ENCODE measurements around the gene PAPSS2. TPM values are rescaled to one million over a fixed set of nuclear protein-coding genes. Genes with fewer than 3 reads are reported as not detected.

PAPSS2 gene
- total and polyA plus RNA-seq, 12 donors: 55.0 to 775 (median 243) TPM

DNA sequence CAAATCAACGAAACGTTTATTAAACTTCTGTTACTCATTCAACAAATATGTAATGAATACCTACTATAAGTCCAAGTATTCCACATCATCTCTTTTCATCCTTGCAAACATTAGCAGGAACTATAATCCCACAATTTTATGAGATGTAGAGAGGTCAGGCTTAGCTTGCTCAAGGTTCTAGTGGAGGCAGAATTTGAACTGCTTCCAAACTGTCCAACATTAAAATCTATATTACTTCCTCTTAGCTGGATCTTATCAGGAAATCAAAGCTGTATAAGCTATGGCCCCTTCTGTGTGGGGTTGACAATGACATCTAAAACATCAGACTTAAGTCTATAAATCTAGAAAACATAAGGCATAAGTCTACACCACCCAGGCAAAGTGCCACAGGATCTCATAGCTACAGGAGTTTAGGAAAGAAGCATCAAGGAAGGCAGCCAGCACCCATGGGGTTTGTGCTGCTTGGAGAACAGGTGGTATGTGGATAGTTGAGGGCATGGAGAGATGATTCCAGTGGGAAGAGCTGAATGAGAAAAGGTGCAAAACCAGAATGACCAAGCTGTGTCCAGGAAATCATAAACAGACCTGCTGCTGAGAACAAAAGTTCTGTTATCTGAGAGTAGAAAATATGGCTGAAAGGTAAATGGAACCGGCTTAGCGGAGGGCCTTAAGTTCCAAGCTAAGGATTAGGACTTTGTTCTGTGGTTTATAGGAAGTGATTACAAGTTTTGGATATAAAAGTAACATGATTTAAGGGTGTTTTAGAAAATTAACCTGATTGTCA is 34.5 kb downstream of the PAPSS2 start:
- H3K4me3 ChIP-seq: no peak overlapping the region
- no peak overlapping the region for H3K27ac ChIP-seq
- DNase-seq: no peak
- WGBS, 4 donors: 86 to 94% (median 90%) methylated on average over 4 of the region's 4 CpGs
- no peaks in the 10 kb centered on the region for H3K27me3 ChIP-seq
- H3K9me3 ChIP-seq (replicated peaks in 1 of 3): no peaks in the 10 kb centered on the region
- no peak for TF ChIP-seq POLR2A (IDR thresholded peaks at IDR 0.05)
- TF ChIP-seq, protein P1, sequence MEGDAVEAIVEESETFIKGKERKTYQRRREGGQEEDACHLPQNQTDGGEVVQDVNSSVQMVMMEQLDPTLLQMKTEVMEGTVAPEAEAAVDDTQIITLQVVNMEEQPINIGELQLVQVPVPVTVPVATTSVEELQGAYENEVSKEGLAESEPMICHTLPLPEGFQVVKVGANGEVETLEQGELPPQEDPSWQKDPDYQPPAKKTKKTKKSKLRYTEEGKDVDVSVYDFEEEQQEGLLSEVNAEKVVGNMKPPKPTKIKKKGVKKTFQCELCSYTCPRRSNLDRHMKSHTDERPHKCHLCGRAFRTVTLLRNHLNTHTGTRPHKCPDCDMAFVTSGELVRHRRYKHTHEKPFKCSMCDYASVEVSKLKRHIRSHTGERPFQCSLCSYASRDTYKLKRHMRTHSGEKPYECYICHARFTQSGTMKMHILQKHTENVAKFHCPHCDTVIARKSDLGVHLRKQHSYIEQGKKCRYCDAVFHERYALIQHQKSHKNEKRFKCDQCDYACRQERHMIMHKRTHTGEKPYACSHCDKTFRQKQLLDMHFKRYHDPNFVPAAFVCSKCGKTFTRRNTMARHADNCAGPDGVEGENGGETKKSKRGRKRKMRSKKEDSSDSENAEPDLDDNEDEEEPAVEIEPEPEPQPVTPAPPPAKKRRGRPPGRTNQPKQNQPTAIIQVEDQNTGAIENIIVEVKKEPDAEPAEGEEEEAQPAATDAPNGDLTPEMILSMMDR (IDR thresholded peaks at IDR 0.05): no peak
- H3K36me3 ChIP-seq (replicated peaks in 1 of 2): no peaks in the 10 kb centered on the region
- intact Hi-C loops (cut with DNase I): no loop called here
- peaks cover 6 to 10% of the 10 kb centered on the region in 2 donors for H3K4me1 ChIP-seq (replicated peaks in 1 of 2)

DNA sequence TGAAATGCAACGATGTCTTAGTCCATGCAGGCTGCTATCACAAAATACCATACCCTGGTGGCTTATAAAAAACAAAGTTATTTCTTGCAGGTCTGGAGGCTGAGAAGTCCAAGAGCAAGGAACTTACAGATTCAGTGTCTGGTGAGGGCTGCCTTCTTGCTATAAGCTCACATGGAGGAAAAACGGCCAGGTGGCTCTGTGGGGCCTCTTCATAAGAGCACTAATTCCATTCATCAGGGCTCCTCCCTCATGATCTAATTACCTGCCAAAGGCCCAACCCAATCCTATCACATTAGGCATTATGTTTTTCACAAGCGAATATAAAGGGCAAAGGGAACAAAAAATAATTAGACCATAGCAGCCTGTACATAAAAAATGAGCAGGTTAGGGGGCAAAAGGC is 35.4 kb downstream of the PAPSS2 start:
- 87 to 97% (median 93%) methylated on average over 3 of the region's 3 CpGs for WGBS, 4 donors
- TF ChIP-seq POLR2A (IDR thresholded peaks at IDR 0.05): no peak
- TF ChIP-seq, protein P1 (IDR thresholded peaks at IDR 0.05): no peak
- Histone ChIP-seq H3K4me1 (replicated peaks in 1 of 2) (peaks cover 6 to 19% of the 10 kb centered on the region in 2 donors), H3K27me3 (no peaks in the 10 kb centered on the region), H3K27ac (no peak overlapping the region), H3K4me3 (no peak overlapping the region), H3K36me3 (replicated peaks in 1 of 2) (no peaks in the 10 kb centered on the region), H3K9me3 (replicated peaks in 1 of 3) (no peaks in the 10 kb centered on the region)
- no peak for DNase-seq
- intact Hi-C loops (cut with DNase I): no loop called here

DNA sequence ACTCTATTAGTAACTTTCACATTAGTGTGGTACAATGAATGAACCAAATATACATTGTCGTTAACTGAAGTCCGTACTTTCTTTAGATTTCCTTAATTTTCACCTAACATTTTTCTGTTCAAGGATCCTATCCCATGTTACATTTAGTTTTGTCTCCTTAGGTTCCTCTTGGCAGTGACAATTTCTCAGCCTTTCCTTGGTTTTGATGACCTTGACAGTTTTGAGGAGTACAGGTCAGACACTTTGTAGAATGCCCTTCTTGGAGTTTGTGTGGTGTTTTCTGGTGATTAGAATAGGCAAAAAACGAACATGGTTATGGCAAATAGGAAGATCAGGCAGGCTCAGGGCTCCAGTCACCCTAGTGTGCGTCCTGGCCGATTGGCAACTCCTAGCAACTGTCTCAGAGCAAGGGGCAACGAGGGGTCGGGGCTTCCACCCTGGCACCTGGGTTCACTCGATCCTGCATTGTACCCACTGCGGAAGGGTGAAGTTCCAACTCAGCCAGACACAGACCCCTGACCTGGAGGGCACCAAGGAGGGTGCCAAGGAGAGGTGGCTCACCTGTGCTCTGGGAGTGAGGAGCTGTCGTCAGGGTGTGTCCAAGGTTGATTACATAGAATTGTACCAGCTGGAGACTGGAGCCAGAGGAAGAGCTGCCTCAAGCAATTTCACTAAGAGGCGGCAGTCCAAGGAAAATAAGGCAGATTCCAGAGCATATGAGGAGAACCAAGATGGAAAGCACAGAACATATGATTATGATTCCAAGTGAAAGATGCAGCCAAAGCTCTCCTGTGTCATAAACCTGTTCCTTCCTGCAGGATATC is 37.5 kb downstream of the PAPSS2 start:
- TF ChIP-seq, protein P1 (IDR thresholded peaks at IDR 0.05): no peak
- no peak for TF ChIP-seq POLR2A (IDR thresholded peaks at IDR 0.05)
- intact Hi-C loops (cut with DNase I): no loop called here
- no peaks in the 10 kb centered on the region for H3K27me3 ChIP-seq
- H3K9me3 ChIP-seq (replicated peaks in 1 of 3): no peaks in the 10 kb centered on the region
- 85 to 89% (median 86%) methylated on average over 11 of the region's 11 CpGs for WGBS, 4 donors
- H3K4me1 ChIP-seq (replicated peaks in 1 of 2): peaks cover 13 to 27% of the 10 kb centered on the region in 2 donors
- DNase-seq: no peak
- H3K36me3 ChIP-seq (replicated peaks in 1 of 2): no peaks in the 10 kb centered on the region
- peak overlapping the region in 3 of 5 donors; percentile 1 to 29 (median 7) for H3K27ac ChIP-seq
- no peak overlapping the region for H3K4me3 ChIP-seq

DNA sequence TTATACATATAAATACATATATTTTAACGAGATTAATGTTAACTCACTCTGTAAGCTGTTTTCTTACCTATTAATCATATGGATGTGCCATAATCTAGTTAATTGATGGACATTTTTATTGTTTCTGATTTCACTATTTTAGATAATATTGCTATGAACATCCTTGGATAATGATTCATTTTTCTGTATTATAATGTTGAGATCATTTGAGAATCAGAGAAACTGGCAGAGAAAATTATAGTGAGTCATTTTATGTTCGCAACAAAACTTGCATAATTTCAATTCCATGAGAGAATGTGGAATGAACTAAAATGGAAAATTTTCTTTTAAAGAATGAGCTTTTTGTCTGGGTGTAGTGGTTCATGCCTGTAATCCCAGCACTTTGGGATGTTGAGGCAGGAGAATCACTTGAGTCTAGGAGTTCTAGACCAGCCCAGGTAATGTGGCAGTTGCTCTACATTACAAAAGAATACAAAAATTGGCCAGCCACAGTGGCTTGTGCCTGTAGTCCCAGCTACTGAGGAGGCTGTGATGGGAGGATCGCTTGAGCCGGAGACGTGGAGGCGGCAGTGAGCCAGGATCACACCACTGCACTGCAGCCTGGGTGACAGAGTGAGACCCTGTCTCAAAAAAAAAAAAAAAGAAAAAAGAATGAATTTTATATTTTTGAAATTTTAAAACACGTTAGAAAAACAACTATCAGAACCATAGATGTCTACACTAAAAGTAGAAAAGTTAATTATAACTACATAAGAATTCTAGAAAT is 40.5 kb downstream of the PAPSS2 start:
- H3K27ac ChIP-seq: peak overlapping the region; percentile 69 to 91 (median 85)
- peak in 2 of 7 donors; percentile 17 to 38 for DNase-seq
- 60 to 71% (median 69%) methylated on average over 7 of the region's 7 CpGs for WGBS, 4 donors

More for the DNA sequence above, 40.5 kb downstream of the PAPSS2 start:
- Histone ChIP-seq H3K4me3 (no peak overlapping the region), H3K36me3 (replicated peaks in 1 of 2) (peaks cover 0 to 5% of the 10 kb centered on the region in 2 donors), H3K9me3 (replicated peaks in 1 of 3) (no peaks in the 10 kb centered on the region), H3K4me1 (replicated peaks in 1 of 2) (peaks cover 13 to 42% of the 10 kb centered on the region in 2 donors), H3K27me3 (no peaks in the 10 kb centered on the region)
- intact Hi-C loops (cut with DNase I): no loop called here
- TF ChIP-seq, protein P1 (IDR thresholded peaks at IDR 0.05): no peak
- TF ChIP-seq POLR2A (IDR thresholded peaks at IDR 0.05): no peak
